H9 (cell line): ENCODE results near the gene RNF40. TPM values are rescaled to one million over a fixed set of nuclear protein-coding genes. Genes with fewer than 3 reads are reported as not detected.

Source experiments
- DNase-seq: peaks from one replicate; pipeline ENCODE4 v3.0.0-alpha.2; 2017
- H2AFZ ChIP-seq: one replicate; pipeline ENCODE4 v1.6.1; 2013; ENCODE audit warnings: mild to moderate bottlenecking, low read length, control low read depth, moderate library complexity
- H2AK5ac ChIP-seq: 2 replicates; pipeline ENCODE4 v1.6.1; 2013; ENCODE audit warnings: low read length, control low read depth, mixed read lengths; ENCODE audit not compliant: insufficient read length
- H2BK120ac ChIP-seq: one replicate; pipeline ENCODE4 v1.6.1; 2013; ENCODE audit warnings: low read depth, mild to moderate bottlenecking, low read length, control low read depth, inconsistent platforms; ENCODE audit not compliant: poor library complexity, severe bottlenecking
- H2BK12ac ChIP-seq: 2 replicates; pipeline ENCODE4 v1.6.1; 2013; ENCODE audit warnings: low read length, control low read depth, mixed read lengths, low read depth; ENCODE audit not compliant: insufficient read length
- H2BK15ac ChIP-seq: 2 replicates; pipeline ENCODE4 v1.6.1; 2013; ENCODE audit warnings: low read depth, low read length, control low read depth
- H2BK20ac ChIP-seq: one replicate; pipeline ENCODE4 v1.6.1; 2013; ENCODE audit warnings: low read depth, mild to moderate bottlenecking, low read length, control low read depth, inconsistent platforms; ENCODE audit not compliant: poor library complexity, severe bottlenecking
- H2BK5ac ChIP-seq: 2 replicates; pipeline ENCODE4 v1.6.1; 2013; ENCODE audit warnings: low read length, control low read depth, mixed read lengths; ENCODE audit not compliant: insufficient read length
- H3K14ac ChIP-seq: 2 replicates; pipeline ENCODE4 v1.6.1; 2013; ENCODE audit warnings: low read length, control low read depth; ENCODE audit not compliant: insufficient read depth
- H3K18ac ChIP-seq: 2 replicates; pipeline ENCODE4 v1.6.1; 2013; ENCODE audit warnings: low read depth, mild to moderate bottlenecking, mixed read lengths, low read length, control low read depth; ENCODE audit not compliant: insufficient read length
- H3K23ac ChIP-seq: 2 replicates; pipeline ENCODE4 v1.6.1; 2013; ENCODE audit warnings: low read length, control low read depth, mixed read lengths, low read depth; ENCODE audit not compliant: insufficient read length
- H3K23me2 ChIP-seq: 2 replicates; pipeline ENCODE4 v1.6.1; 2013; ENCODE audit warnings: low read depth, mild to moderate bottlenecking, mixed read lengths, low read length, control low read depth; ENCODE audit not compliant: insufficient read length, poor library complexity, severe bottlenecking
- H3K27ac ChIP-seq: 2 replicates; pipeline ENCODE4 v1.5.1; 2013; ENCODE audit warnings: low read length, control low read depth, mixed read lengths, low read depth; ENCODE audit not compliant: insufficient read length
- H3K27me3 ChIP-seq: 2 replicates; pipeline ENCODE4 v1.6.1; 2013; ENCODE audit warnings: low read length, control low read depth, inconsistent platforms; ENCODE audit not compliant: insufficient read depth
- H3K4ac ChIP-seq: 2 replicates; pipeline ENCODE4 v1.6.1; 2013; ENCODE audit warnings: low read depth, mild to moderate bottlenecking, control low read depth, inconsistent platforms, low read length, moderate library complexity
- H3K4me1 ChIP-seq: 2 replicates; pipeline ENCODE4 v1.6.1; 2013; ENCODE audit warnings: low read length, control low read depth, inconsistent platforms; ENCODE audit not compliant: insufficient read depth
- H3K4me2 ChIP-seq: 2 replicates; pipeline ENCODE4 v1.6.1; 2013; ENCODE audit warnings: low read length, control low read depth, mixed read lengths; ENCODE audit not compliant: insufficient read length, insufficient read depth
- H3K56ac ChIP-seq: 2 replicates; pipeline ENCODE4 v1.6.1; 2013; ENCODE audit warnings: low read depth, mild to moderate bottlenecking, mixed read lengths, low read length, control low read depth; ENCODE audit not compliant: insufficient read length
- H3K79me1 ChIP-seq: 2 replicates; pipeline ENCODE4 v1.6.1; 2013; ENCODE audit warnings: low read depth, mild to moderate bottlenecking, moderate library complexity, low read length, control low read depth, inconsistent platforms; ENCODE audit not compliant: insufficient read depth, poor library complexity, severe bottlenecking
- H3K79me2 ChIP-seq: 2 replicates; pipeline ENCODE4 v1.6.1; 2013; ENCODE audit warnings: low read length, control low read depth, inconsistent platforms; ENCODE audit not compliant: insufficient read depth
- H3K9ac ChIP-seq: 2 replicates; pipeline ENCODE4 v1.6.1; 2013; ENCODE audit warnings: low read length, control low read depth, mixed read lengths; ENCODE audit not compliant: insufficient read length; ENCODE audit errors: extremely low read depth
- H3K9me3 ChIP-seq: one replicate; pipeline ENCODE4 v1.6.1; 2013; ENCODE audit warnings: low read depth, low read length, inconsistent platforms; ENCODE audit not compliant: control insufficient read depth
- H3T11ph ChIP-seq: one replicate; pipeline ENCODE4 v1.6.1; 2013; ENCODE audit warnings: mild to moderate bottlenecking, low read length, control low read depth, inconsistent platforms
- H4K20me1 ChIP-seq: one replicate; pipeline ENCODE4 v1.6.1; 2013; ENCODE audit not compliant: control insufficient read depth, insufficient read length, insufficient read depth
- H4K5ac ChIP-seq: 2 replicates; pipeline ENCODE4 v1.6.1; 2013; ENCODE audit warnings: low read depth, mild to moderate bottlenecking, mixed read lengths, low read length, control low read depth; ENCODE audit not compliant: insufficient read length
- H4K8ac ChIP-seq: replicated peaks from 2 replicates; pipeline ENCODE4 v1.6.1; 2013; ENCODE audit warnings: low read length, control low read depth, mixed read lengths, low read depth; ENCODE audit not compliant: insufficient read length
- H4K91ac ChIP-seq: 2 replicates; pipeline ENCODE4 v1.6.1; 2013; ENCODE audit warnings: low read depth, mild to moderate bottlenecking, moderate library complexity, mixed read lengths, low read length, control low read depth; ENCODE audit not compliant: insufficient read length
- H3K27ac Mint-ChIP-seq, 3 experiments: 2 replicates in 2 of 3; 3 replicates in 1 of 3; pipeline ENCODE4 v1.8.0; 2020 to 2021; ENCODE audit warnings: mixed read lengths in 3 of 3, mild to moderate bottlenecking in 1 of 3, moderate library complexity in 1 of 3
- H3K27me3 Mint-ChIP-seq: 2 replicates; pipeline ENCODE4 v1.8.0; 2021; ENCODE audit warnings: low read depth, mild to moderate bottlenecking, moderate library complexity, mixed read lengths
- H3K36me3 Mint-ChIP-seq, 3 experiments: 2 replicates in 2 of 3; 3 replicates in 1 of 3; pipeline ENCODE4 v1.8.0; 2020 to 2021; ENCODE audit warnings: low read depth in 3 of 3, mixed read lengths in 3 of 3; ENCODE audit not compliant: insufficient read depth in 1 of 3
- H3K4me1 Mint-ChIP-seq, 2 experiments: 2 replicates each; pipeline ENCODE4 v1.8.0; 2020; ENCODE audit warnings: mixed read lengths in 2 of 2
- H3K4me3 Mint-ChIP-seq, 2 experiments: 2 replicates in 1 of 2; 3 replicates in 1 of 2; pipeline ENCODE4 v1.8.0; 2020 to 2021; ENCODE audit warnings: mild to moderate bottlenecking in 2 of 2, mixed read lengths in 2 of 2, moderate library complexity in 1 of 2
- H3K9me3 Mint-ChIP-seq, 2 experiments: 2 replicates in 1 of 2; 3 replicates in 1 of 2; pipeline ENCODE4 v1.8.0; 2020; ENCODE audit warnings: mild to moderate bottlenecking in 2 of 2, mixed read lengths in 2 of 2, moderate library complexity in 1 of 2
- WGBS: extraction: QIAGEN DNeasy Blood & Tissue Kit; methylation state at CpG from one replicate; pipeline ENCODE4 v1.1.7; 2013; ENCODE audit warnings: missing lambda C conversion rate, low lambda C conversion rate, mixed read lengths; ENCODE audit not compliant: insufficient read length; ENCODE audit errors: extremely low coverage; 5-methylcytosine and 5-hydroxymethylcytosine counted together
- total RNA-seq: library from RNA; stranded (reverse); gene quantifications from 2 replicates; pipeline ENCODE4 v1.2.1, GENCODE V29; 2021
- TF ChIP-seq, protein P1 (sequence below): fragments of 200-600 bp; sonication (generic); conservative IDR thresholded peaks from 3 replicates; pipeline ENCODE4 v1.8.0; 2021; ENCODE audit warnings: antibody characterized with exemption, mild to moderate bottlenecking

The RNF40 gene
- total RNA-seq, 1 experiment from 2014 or later: 103 TPM

GRCh38 chr16:30780021-30780420 lies 17.9 kb downstream of the RNF40 start:
- no peak for DNase-seq
- no peak overlapping the region for H3K27ac Mint-ChIP-seq

More at GRCh38 chr16:30780021-30780420, 17.9 kb downstream of the RNF40 start:
- Histone ChIP-seq H3K14ac (no peak overlapping the region), H3K79me2 (0 out of 2 replicates have a peak, but pooled peaks cover 1% of the 10 kb centered on the region), H3K18ac (no peak overlapping the region), H3K27ac (no peak overlapping the region), H2BK20ac (no peak overlapping the region), H3K9ac (no peak overlapping the region), H2AFZ (no peak overlapping the region), H4K20me1 (peaks cover 3% of the 10 kb centered on the region), H3K4ac (no peak overlapping the region), H4K8ac (no peak overlapping the region), H3K9me3 (no peaks in the 10 kb centered on the region), H2BK15ac (no peak overlapping the region), H3K23ac (no peak overlapping the region), H3T11ph (no peak overlapping the region), H3K56ac (no peak overlapping the region), H2BK120ac (no peak overlapping the region), H3K79me1 (no peaks in the 10 kb centered on the region), H2BK5ac (no peak overlapping the region), H2AK5ac (no peak overlapping the region), H4K5ac (no peak overlapping the region), H3K23me2 (peaks cover 4% of the 10 kb centered on the region), H4K91ac (no peak overlapping the region), H2BK12ac (no peak overlapping the region), H3K27me3 (no peaks in the 10 kb centered on the region), H3K4me1 (no peaks in the 10 kb centered on the region), H3K4me2 (no peak overlapping the region)
- H3K4me1 Mint-ChIP-seq: peaks cover 18 to 24% of the 10 kb centered on the region in 2 experiments
- H3K27me3 Mint-ChIP-seq: peaks cover 3% of the 10 kb centered on the region; the same call in 1 of the 2 replicates
- H3K9me3 Mint-ChIP-seq: no peaks in the 10 kb centered on the region
- H3K36me3 Mint-ChIP-seq: peaks cover 14 to 31% (median 26%) of the 10 kb centered on the region in 3 experiments; a peak in 6 of 7 replicates
- TF ChIP-seq, protein P1, sequence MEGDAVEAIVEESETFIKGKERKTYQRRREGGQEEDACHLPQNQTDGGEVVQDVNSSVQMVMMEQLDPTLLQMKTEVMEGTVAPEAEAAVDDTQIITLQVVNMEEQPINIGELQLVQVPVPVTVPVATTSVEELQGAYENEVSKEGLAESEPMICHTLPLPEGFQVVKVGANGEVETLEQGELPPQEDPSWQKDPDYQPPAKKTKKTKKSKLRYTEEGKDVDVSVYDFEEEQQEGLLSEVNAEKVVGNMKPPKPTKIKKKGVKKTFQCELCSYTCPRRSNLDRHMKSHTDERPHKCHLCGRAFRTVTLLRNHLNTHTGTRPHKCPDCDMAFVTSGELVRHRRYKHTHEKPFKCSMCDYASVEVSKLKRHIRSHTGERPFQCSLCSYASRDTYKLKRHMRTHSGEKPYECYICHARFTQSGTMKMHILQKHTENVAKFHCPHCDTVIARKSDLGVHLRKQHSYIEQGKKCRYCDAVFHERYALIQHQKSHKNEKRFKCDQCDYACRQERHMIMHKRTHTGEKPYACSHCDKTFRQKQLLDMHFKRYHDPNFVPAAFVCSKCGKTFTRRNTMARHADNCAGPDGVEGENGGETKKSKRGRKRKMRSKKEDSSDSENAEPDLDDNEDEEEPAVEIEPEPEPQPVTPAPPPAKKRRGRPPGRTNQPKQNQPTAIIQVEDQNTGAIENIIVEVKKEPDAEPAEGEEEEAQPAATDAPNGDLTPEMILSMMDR: no peak
- no peak overlapping the region for H3K4me3 Mint-ChIP-seq
- WGBS: no CpG with 5 or more reads among the region's 3 CpGs
